T-helper 1 cell treated with Interleukin-12 subunit alpha and Interleukin-12 subunit beta and Interleukin-4 antibody, amounts not matched to agents 30 μg/mL and 1 μg/mL, for 36 hours (primary cell): ENCODE data around the gene CALML3.
"Not testable (repeated sequence)": the region's sequence is repeated elsewhere in the genome, so short reads cannot be mapped to it uniquely, and the experiment has no call there.

ENCODE experiments used
- H3K27ac Mint-ChIP-seq: one replicate; pipeline ENCODE4 v1.8.0; 2021; ENCODE audit warnings: mild to moderate bottlenecking, mixed read lengths
- H3K27me3 Mint-ChIP-seq: one replicate; pipeline ENCODE4 v1.8.0; 2021; ENCODE audit warnings: low read depth, mixed read lengths
- H3K36me3 Mint-ChIP-seq: one replicate; pipeline ENCODE4 v1.8.0; 2021; ENCODE audit warnings: low read depth, mixed read lengths
- H3K4me1 Mint-ChIP-seq: one replicate; pipeline ENCODE4 v1.8.0; 2021; ENCODE audit warnings: low read depth, mixed read lengths
- H3K4me3 Mint-ChIP-seq: one replicate; pipeline ENCODE4 v1.8.0; 2021; ENCODE audit warnings: mild to moderate bottlenecking, moderate library complexity, mixed read lengths
- H3K9me3 Mint-ChIP-seq: one replicate; pipeline ENCODE4 v1.8.0; 2021; ENCODE audit warnings: mixed read lengths

CALML3 gene

DNA sequence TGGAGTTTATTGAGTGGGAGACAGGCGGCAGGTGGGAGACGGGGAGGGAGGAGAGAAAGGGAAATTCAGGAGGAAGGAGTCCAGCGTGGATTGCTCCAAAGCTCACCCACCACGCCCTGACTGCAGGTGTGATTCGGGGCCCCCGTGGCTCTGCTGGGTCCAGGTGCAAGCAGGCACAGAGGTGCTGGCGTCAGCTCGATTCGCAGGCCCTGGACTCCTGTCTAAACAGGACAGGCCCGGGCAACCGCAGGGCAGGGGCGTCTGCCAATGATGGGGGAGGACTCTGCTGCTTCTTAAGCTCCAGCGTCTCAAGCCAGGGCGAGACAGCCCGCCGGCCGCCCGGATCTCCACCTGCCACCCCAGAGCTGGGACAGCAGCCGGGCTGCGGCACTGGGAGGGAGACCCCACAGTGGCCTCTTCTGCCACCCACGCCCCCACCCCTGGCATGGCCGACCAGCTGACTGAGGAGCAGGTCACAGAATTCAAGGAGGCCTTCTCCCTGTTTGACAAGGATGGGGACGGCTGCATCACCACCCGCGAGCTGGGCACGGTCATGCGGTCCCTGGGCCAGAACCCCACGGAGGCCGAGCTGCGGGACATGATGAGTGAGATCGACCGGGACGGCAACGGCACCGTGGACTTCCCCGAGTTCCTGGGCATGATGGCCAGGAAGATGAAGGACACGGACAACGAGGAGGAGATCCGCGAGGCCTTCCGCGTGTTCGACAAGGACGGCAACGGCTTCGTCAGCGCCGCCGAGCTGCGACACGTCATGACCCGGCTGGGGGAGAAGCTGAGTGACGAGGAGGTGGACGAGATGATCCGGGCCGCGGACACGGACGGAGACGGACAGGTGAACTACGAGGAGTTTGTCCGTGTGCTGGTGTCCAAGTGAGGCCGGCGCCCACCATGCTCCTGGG is at the start of gene CALML3:
TSS of gene CALML3 (plus strand) at position 321 of the 920 bp plus-strand sequence. CDS start at position 446, 125 bp downstream.
- no peaks in the 10 kb centered on the region for H3K36me3 Mint-ChIP-seq
- no peaks in the 10 kb centered on the region for H3K4me1 Mint-ChIP-seq
- no peak within 1 kb of the TSS for H3K4me3 Mint-ChIP-seq
- no peaks in the 10 kb centered on the region for H3K9me3 Mint-ChIP-seq
- H3K27me3 Mint-ChIP-seq, result peaks cover 3% of the 10 kb centered on the region
- no peak within 1 kb of the TSS for H3K27ac Mint-ChIP-seq

DNA sequence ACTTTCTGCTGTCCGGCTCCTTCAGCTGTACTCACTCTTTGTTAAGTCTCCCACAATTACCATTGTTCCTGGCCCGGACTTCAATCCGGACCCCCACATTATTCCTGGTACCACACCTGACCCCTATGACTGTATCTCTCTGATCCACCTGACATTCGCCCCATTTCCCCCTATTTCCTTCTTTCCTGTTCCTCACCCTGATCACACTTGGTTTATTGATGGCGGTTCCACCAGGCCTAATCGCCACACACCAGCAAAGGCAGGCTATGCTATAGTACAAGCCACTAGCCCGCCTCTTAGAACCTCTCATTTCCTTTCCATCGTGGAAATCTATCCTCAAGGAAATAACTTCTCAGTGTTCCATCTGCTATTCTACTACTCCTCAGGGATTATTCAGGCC is 49.7 kb upstream of the CALML3 start:
- H3K4me3 Mint-ChIP-seq, H3K27me3 Mint-ChIP-seq, H3K9me3 Mint-ChIP-seq, H3K36me3 Mint-ChIP-seq, H3K4me1 Mint-ChIP-seq, H3K27ac Mint-ChIP-seq: not testable (repeated sequence)

DNA sequence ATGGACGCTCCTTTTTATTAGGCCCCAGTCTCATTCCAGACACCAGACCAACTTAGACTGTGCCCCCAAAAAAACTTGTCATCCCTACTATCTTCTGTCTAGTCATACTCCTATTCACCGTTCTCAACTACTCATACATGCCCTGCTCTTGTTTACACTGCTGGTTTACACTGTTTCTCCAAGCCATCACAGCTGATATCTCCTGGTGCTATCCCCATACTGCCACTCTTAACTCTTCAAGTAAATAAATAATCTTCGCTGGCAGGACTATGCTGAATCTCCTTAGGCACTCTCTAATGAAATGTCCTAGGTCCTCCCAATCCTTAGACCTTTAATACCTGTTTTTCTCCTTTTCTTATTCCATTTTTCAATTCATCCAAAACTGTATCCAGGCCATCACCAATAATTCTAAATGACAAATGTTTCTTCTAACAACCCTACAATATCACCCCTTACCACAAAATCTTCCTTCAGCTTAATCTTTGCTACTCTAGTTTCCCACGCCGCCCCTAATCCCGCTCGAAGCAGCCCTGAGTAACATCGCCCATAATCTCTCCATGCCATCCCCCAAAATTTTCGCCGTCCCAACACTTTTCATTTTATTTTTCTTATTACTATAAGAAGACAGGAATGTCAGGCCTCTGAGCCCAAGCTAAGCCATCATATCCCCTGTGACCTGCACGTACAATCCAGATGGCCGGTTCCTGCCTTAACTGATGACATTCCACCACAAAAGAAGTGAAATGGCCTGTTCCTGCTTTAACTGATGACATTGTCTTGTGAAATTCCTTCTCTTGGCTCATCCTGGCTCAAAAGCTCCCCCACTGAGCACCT is 48.6 kb upstream of the CALML3 start:
- not testable (repeated sequence) for H3K4me1 Mint-ChIP-seq, H3K4me3 Mint-ChIP-seq, H3K27me3 Mint-ChIP-seq, H3K27ac Mint-ChIP-seq, H3K9me3 Mint-ChIP-seq, H3K36me3 Mint-ChIP-seq

DNA sequence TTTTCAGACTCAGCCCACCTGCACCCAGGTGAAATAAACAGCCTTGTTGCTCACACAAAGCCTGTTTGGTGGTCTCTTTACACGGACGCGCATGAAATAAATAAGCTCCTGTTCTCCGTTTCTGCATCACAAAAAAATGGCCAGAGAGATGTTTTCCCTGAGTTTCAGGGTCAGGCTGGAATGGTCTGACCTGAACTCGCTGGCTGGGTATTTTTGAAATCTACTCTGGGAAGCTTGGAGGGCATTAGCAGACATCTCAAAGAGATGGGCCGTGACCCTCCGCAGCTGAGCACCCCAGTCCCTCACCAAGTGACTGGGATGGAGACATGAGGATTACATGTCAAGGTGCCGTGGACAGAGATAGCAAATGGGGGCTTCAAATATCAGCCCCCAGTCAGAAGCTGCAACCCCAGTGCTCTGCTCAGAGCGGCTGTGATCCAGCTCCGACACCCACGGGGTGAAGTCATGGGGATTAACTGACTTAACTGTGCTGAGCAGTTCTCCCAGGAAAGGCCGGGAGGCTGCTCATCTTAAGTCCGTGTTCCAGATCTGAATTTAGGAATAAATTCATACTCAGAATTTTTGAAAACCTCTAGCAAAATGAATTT is 47.7 kb upstream of the CALML3 start:
- H3K27me3 Mint-ChIP-seq, result no peaks in the 10 kb centered on the region
- no peaks in the 10 kb centered on the region for H3K4me1 Mint-ChIP-seq
- H3K36me3 Mint-ChIP-seq, result no peaks in the 10 kb centered on the region
- no peak overlapping the region for H3K4me3 Mint-ChIP-seq
- H3K9me3 Mint-ChIP-seq, result no peaks in the 10 kb centered on the region
- H3K27ac Mint-ChIP-seq, result no peak overlapping the region

DNA sequence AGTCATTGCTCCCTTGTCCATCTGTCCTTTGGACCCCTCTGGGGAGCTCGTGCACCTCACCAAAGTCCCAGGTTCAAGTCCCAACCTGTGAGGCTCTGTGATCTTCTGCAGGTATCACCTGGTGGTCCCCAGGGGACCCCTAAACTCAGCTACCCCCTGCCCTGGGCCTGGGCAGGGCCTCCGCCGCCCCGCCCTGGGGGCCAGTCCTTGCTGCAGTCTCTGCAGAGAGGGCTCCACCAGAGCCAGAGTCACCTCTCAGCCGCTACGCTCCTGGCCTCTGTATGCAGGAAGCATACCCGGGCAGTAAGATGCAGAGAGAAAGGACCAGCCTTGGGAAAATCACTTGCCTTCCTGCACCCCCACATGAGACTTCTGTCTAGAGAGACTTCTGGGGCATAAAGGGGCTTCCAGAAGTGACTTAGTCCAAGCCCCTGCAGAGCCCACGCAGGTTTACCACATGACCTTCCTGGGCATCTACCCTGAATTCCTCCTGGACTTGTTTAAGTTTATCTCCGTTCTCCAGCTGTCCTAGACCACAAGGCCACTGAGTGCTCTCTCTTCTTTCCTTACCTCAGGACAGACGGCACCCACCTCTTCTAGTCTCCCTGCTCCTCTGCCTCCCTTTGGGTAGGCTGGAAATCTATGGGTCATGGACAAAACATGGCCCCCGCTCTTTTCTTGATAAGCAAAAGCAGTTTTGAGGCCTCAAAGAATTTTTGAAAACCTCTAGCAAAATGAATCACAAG is 46.6 kb upstream of the CALML3 start:
- Mint-ChIP-seq H3K36me3 (no peaks in the 10 kb centered on the region), H3K4me3 (no peak overlapping the region), H3K27ac (no peak overlapping the region), H3K4me1 (no peaks in the 10 kb centered on the region), H3K9me3 (no peaks in the 10 kb centered on the region), H3K27me3 (peaks cover 2% of the 10 kb centered on the region)

DNA sequence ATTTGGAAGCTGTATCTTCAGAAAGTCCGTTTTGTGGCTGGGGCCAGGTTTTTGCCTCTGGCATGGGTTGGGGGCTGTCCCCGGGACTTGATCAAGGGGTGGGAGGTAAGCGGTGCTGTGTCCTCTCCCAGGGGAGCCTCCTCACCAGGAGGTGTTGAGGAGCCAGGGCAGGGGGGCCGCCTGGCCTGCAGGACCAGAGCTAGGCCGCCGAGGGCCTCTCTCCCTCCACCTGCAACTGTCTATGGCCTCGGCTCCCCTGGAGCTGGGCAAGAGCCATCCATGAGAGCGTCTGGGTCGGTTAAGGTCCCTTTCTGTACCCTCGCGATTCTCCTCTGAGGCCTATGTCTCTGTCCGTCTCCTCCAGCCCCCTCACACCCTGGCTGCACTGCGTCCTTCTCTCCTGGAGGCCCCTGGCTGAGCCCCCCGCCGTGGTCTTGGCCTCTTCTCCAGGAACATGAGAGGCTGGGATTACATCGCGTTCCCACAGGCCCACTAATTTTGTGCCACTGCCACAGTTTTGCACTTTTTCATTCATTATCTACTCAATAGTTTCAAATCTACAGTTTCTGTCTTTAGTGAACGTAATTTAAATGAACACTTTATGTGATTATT is 46.0 kb upstream of the CALML3 start:
- H3K4me3 Mint-ChIP-seq, result no peak overlapping the region
- H3K27me3 Mint-ChIP-seq, result peaks cover 4% of the 10 kb centered on the region
- no peaks in the 10 kb centered on the region for H3K9me3 Mint-ChIP-seq
- H3K4me1 Mint-ChIP-seq, result no peaks in the 10 kb centered on the region
- no peaks in the 10 kb centered on the region for H3K36me3 Mint-ChIP-seq
- no peak overlapping the region for H3K27ac Mint-ChIP-seq

DNA sequence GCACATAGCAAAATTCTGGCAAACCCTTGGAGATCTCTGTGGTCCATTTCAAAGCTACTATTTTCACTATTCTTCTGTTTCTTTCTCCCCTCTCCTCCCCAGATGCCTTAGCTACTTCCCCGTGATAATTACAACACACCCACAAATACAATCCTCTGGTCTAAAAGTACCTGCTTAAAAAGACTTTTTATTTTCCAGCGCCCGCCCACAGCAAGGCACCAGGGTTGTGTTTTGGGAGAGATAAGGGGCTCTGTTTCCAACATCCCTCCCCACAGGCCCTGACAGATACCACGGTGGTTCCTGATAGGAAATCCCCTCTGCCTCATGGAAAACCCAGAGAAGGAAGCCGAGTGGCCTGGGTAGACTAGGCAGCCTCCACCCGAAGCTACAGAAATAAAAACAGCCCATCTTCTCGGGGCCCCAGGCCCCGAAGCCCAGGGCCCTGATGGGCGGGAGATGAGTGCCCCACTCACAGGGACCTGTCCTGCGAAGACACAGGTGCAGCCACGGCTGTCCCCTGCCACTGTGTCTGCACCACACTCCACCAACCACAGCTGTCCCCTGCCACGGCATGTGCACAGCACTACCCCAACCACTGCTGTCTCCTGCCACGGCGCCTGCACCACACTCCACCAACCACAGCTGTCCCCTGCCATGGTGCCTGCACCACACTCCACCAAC is 45.1 kb upstream of the CALML3 start:
- H3K4me1 Mint-ChIP-seq, result no peaks in the 10 kb centered on the region

DNA sequence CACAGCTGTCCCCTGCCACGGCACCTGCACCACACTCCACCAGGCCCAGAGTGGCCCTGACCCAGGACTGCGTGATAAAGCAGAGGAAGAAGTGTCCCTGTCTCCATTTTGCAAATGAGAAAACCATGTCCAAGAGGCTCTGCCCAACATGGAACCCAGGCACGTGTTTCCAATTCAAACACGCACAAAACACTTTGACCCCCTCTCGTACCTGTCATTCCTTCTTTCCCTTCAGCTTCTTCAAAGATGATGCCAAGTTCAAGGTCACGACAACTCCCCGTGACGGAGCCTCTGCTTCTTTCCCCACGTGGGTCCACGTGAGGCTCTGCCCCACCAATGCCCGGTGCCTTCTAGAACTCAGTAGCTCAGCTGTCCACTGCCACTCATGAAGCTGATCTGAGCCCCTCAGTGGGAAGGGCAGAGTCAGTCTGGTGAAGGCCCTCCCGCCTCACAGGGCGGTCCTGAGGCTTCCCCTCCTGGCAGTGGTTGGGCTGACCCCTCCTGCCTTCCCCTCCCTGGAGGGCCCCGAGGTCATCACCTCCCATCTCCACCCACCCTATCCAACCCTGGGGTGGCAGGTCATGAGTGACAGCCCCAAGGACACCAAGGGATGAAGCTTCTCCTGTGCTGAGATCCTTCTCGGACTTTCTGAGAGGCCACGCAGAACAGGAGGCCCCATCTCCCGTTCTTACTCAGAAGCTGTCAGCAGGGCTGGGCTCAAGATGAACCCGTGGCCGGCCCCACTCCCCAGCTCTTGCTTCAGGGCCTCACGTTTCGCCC is 44.4 kb upstream of the CALML3 start:
- H3K9me3 Mint-ChIP-seq, result no peaks in the 10 kb centered on the region
- H3K4me3 Mint-ChIP-seq, result no peak overlapping the region
- H3K27ac Mint-ChIP-seq, result no peak overlapping the region
- H3K36me3 Mint-ChIP-seq, result no peaks in the 10 kb centered on the region
- H3K4me1 Mint-ChIP-seq, result no peaks in the 10 kb centered on the region
- H3K27me3 Mint-ChIP-seq, result peaks cover 4% of the 10 kb centered on the region

More for the DNA sequence above, 45.1 kb upstream of the CALML3 start:
- Mint-ChIP-seq H3K36me3 (no peaks in the 10 kb centered on the region), H3K4me3 (no peak overlapping the region), H3K27me3 (peaks cover 4% of the 10 kb centered on the region), H3K27ac (no peak overlapping the region), H3K9me3 (no peaks in the 10 kb centered on the region)

DNA sequence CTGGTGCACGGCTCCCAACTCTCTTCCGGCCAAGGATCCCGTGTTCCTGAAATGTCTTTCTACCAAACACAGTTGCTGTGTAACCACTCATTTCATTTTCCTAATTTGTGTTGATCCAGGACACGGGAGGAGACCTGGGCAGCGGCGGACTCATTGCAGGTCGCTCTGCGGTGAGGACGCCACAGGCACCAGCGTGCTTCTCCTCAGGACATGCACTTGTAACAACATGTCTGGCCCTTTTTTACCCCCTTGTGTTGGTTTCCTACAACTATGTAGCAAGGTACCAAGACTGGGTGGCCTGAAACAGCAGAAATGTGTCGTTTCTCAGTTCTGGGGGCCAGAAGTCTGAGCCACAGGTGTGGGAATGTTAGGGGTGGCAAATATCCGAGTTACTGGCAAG is 43.6 kb upstream of the CALML3 start:
- Mint-ChIP-seq H3K27ac (no peak overlapping the region), H3K9me3 (no peaks in the 10 kb centered on the region), H3K36me3 (no peaks in the 10 kb centered on the region), H3K4me3 (no peak overlapping the region), H3K4me1 (no peaks in the 10 kb centered on the region), H3K27me3 (peaks cover 4% of the 10 kb centered on the region)

DNA sequence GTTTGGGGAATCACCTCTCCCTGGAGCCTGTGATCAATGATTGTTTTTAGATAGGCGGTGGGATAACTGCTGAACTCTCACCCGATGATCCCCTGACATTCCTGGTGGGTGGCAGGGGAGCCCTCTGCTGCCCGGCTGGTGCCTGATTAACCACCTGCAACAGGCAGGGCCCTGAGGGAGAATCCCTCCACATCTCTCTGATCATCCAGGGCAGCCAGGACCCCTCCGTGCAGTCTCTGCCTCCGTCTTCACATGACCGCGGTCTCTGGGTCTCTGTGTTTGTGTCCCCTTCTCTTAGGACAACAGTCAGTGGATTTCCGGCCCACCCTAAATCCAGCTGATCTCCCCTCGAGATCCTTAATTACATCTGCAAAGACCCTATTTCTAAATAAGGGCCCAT is 42.7 kb upstream of the CALML3 start:
- no peak overlapping the region for H3K4me3 Mint-ChIP-seq
- H3K9me3 Mint-ChIP-seq, result no peaks in the 10 kb centered on the region
- H3K4me1 Mint-ChIP-seq, result no peaks in the 10 kb centered on the region
- peaks cover 6% of the 10 kb centered on the region for H3K27me3 Mint-ChIP-seq
- no peaks in the 10 kb centered on the region for H3K36me3 Mint-ChIP-seq
- no peak overlapping the region for H3K27ac Mint-ChIP-seq

DNA sequence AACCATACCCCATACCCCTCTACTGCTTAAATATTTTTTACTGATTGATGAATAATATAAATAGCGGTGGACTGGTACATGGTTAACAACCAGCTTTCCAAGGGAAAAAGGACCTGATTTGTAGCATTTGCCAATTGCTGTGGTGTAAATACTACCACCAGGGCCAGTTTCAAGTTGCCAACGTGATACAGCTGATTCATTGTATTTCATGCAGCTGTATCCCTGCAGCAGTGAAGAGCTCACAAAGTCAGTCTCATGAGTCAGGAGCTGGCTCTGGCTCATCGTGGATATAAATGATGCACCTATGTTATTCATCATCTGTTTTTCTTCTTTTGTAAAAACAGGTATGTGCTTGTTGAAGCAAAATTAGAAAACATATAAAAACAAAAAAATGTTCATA is 40.6 kb upstream of the CALML3 start:
- Mint-ChIP-seq H3K36me3 (no peaks in the 10 kb centered on the region), H3K27ac (no peak overlapping the region), H3K27me3 (peaks cover 8% of the 10 kb centered on the region)

DNA sequence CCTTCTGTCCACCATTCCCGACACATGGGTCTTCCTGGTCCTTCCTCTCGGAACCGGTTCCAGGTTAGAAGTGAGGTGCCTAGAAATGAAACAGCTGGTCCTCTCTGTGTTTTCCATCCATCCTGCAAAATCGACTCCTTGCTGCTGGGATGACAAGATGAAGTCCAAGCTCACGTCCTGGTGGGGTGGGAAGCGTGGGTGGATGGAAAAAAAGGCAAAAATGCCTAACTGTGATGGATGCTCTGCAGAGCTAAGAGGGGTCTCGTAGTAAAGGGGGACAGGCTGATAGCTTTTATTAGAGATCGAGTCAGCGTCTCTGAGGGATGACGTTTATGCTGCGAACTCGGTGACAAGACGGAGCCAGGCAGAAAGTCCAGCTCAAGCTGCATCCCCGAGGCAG is 39.5 kb upstream of the CALML3 start:
- H3K4me1 Mint-ChIP-seq, result no peaks in the 10 kb centered on the region
- H3K9me3 Mint-ChIP-seq, result no peaks in the 10 kb centered on the region
- no peak overlapping the region for H3K4me3 Mint-ChIP-seq
- no peak overlapping the region for H3K27ac Mint-ChIP-seq
- H3K36me3 Mint-ChIP-seq, result no peaks in the 10 kb centered on the region
- peaks cover 8% of the 10 kb centered on the region for H3K27me3 Mint-ChIP-seq

More for the DNA sequence above, 40.6 kb upstream of the CALML3 start:
- Mint-ChIP-seq H3K9me3 (no peaks in the 10 kb centered on the region), H3K4me3 (no peak overlapping the region), H3K4me1 (no peaks in the 10 kb centered on the region)
